Stimulated activated memory B cell treated with anti-CD40 and anti-IgM and Interleukin-4, amounts not matched to agents 10 μg/mL and 1 μg/mL and 100 μg/mL, for 72 hours (primary cell): Measurements from ENCODE around the gene HS6ST2.
A peak's percentile ranks its signal among the peaks of the same experiment; 100 is the strongest.
"Not testable (repeated sequence)": the region's sequence is repeated elsewhere in the genome, so short reads cannot be mapped to it uniquely, and the experiment has no call there.

Source experiments
- ATAC-seq: fragments of 150-1000 bp; cut with Tn5 transposase; 2 replicates; pipeline ENCODE4 v1.10.0; 2021
- H3K27ac Mint-ChIP-seq: one replicate; pipeline ENCODE4 v1.8.0; 2022; ENCODE audit warnings: mild to moderate bottlenecking, mixed read lengths
- H3K27me3 Mint-ChIP-seq: one replicate; pipeline ENCODE4 v1.8.0; 2022; ENCODE audit warnings: mixed read lengths
- H3K36me3 Mint-ChIP-seq: one replicate; pipeline ENCODE4 v1.8.0; 2022; ENCODE audit warnings: mixed read lengths
- H3K4me1 Mint-ChIP-seq: one replicate; pipeline ENCODE4 v1.8.0; 2022; ENCODE audit warnings: mixed read lengths
- H3K4me3 Mint-ChIP-seq: one replicate; pipeline ENCODE4 v1.8.0; 2022; ENCODE audit warnings: mild to moderate bottlenecking, moderate library complexity, mixed read lengths
- H3K9me3 Mint-ChIP-seq: one replicate; pipeline ENCODE4 v1.8.0; 2022; ENCODE audit warnings: mixed read lengths

The HS6ST2 gene

GRCh38 chrX:132958091-132958703 is at the start of gene HS6ST2:
Gene HS6ST2, minus strand, starts transcription at chrX:132958629.
- Mint-ChIP-seq H3K9me3 (no peaks in the 10 kb centered on the region), H3K36me3 (no peaks in the 10 kb centered on the region), H3K27ac (no peak within 1 kb of the TSS), H3K4me1 (peaks cover 7% of the 10 kb centered on the region), H3K27me3 (peaks cover 21% of the 10 kb centered on the region), H3K4me3 (no peak within 1 kb of the TSS)
- ATAC-seq, result no peak

DNA sequence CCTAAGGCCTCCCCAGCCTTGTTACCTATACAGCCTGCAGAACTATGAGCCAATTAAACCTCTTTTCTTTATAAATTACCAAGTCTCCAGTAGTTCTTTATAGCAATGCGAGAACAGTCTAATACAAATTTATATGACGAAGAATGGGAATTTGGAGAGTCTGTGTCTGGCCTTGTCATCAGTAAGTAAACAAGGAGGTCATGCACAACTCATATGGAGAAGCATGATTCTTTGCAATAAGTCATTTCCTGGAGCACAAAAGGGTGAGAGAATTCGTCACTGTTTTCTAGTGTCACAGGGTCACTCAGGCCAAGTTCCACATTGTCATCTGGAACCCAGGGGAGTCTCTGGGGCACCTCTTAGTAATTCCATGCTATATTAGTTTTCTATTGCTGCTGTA is 49.0 kb upstream of the HS6ST2 start:
- H3K9me3 Mint-ChIP-seq, result peaks cover 1% of the 10 kb centered on the region
- no peak overlapping the region for H3K27ac Mint-ChIP-seq
- H3K27me3 Mint-ChIP-seq, result no peaks in the 10 kb centered on the region
- no peak for ATAC-seq
- no peaks in the 10 kb centered on the region for H3K36me3 Mint-ChIP-seq
- no peaks in the 10 kb centered on the region for H3K4me1 Mint-ChIP-seq
- H3K4me3 Mint-ChIP-seq, result no peak overlapping the region

GRCh38 chrX:133005616-133006015 is 47.2 kb upstream of the HS6ST2 start:
- no peak for ATAC-seq
- no peak overlapping the region for H3K4me3 Mint-ChIP-seq
- no peaks in the 10 kb centered on the region for H3K9me3 Mint-ChIP-seq
- no peaks in the 10 kb centered on the region for H3K36me3 Mint-ChIP-seq
- no peak overlapping the region for H3K27ac Mint-ChIP-seq
- no peaks in the 10 kb centered on the region for H3K27me3 Mint-ChIP-seq
- H3K4me1 Mint-ChIP-seq, result no peaks in the 10 kb centered on the region

DNA sequence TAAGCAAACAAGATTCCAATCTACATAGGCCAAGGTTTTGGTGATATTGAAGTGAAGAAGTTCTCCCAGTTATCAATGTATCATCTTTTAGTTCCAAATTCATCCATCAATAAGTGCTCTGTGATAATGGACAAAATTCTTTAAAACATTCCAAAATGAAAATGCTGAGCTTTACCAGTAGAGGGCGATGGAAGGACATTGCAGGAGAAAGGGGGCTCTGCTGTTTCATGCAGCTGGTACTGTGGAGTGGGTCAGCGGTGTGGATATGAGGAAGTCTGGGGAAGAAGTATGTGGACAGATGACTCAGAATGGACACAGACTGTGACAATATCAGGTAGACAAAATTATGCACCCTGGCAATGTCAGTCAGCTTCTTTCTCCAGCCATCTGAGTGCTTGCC is 46.6 kb upstream of the HS6ST2 start:
- H3K4me1 Mint-ChIP-seq, result no peaks in the 10 kb centered on the region
- no peak overlapping the region for H3K4me3 Mint-ChIP-seq
- H3K27ac Mint-ChIP-seq, result no peak overlapping the region
- H3K27me3 Mint-ChIP-seq, result no peaks in the 10 kb centered on the region
- H3K36me3 Mint-ChIP-seq, result no peaks in the 10 kb centered on the region
- ATAC-seq, result no peak
- no peaks in the 10 kb centered on the region for H3K9me3 Mint-ChIP-seq

DNA sequence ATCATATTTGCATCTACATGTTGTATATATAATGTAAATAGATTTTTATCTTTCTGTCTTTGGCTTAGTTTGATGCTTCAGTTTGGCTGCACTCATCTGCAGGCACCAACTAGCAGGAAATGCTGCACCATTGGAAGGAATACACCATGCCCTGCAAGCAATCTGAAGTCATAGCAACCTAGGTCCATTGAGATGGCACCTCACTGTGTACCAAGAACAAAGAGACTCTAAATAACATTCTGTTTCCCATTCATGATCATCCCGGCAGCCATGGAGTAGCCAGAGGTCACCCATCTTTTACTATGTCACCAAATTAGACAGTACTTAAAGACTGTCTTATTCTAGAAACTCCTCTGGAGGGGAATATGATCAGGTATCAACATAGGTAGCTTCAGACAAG is 40.8 kb upstream of the HS6ST2 start:
- Mint-ChIP-seq H3K27me3 (no peaks in the 10 kb centered on the region), H3K36me3 (no peaks in the 10 kb centered on the region), H3K4me1 (no peaks in the 10 kb centered on the region), H3K27ac (no peak overlapping the region), H3K9me3 (no peaks in the 10 kb centered on the region), H3K4me3 (no peak overlapping the region)
- ATAC-seq, result no peak

GRCh38 chrX:132990835-132991234 is 32.4 kb upstream of the HS6ST2 start:
- Mint-ChIP-seq H3K27ac (no peak overlapping the region), H3K27me3 (no peaks in the 10 kb centered on the region), H3K9me3 (no peaks in the 10 kb centered on the region), H3K36me3 (no peaks in the 10 kb centered on the region), H3K4me3 (no peak overlapping the region), H3K4me1 (no peaks in the 10 kb centered on the region)
- no peak for ATAC-seq

DNA sequence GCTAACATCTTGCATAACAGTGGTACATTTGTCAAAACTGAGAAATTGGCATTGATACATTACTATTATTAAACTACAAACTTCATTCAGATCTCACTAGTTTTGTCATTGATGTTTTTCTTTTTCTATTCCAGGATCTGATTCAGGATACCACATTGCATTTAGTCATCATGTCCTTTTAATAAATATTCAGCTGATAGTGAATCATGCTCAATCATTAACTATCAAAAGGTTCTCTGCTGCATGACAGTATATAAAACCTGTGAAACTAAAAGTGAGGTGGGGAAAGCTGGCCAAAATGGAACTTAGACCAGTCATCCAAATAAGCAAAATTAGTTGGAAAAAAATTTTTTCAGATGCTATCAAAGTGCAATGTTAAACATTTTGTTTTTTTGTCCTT is 28.1 kb upstream of the HS6ST2 start:
- H3K4me3 Mint-ChIP-seq, result no peak overlapping the region
- H3K36me3 Mint-ChIP-seq, result no peaks in the 10 kb centered on the region
- no peaks in the 10 kb centered on the region for H3K27me3 Mint-ChIP-seq
- ATAC-seq, result no peak
- no peaks in the 10 kb centered on the region for H3K4me1 Mint-ChIP-seq
- H3K9me3 Mint-ChIP-seq, result no peaks in the 10 kb centered on the region
- no peak overlapping the region for H3K27ac Mint-ChIP-seq

GRCh38 chrX:132984058-132984650 is 25.7 kb upstream of the HS6ST2 start:
- Mint-ChIP-seq H3K4me3 (no peak overlapping the region), H3K36me3 (no peaks in the 10 kb centered on the region), H3K27ac (no peak overlapping the region), H3K4me1 (no peaks in the 10 kb centered on the region), H3K27me3 (no peaks in the 10 kb centered on the region), H3K9me3 (peaks cover 3% of the 10 kb centered on the region)
- no peak for ATAC-seq

GRCh38 chrX:132983496-132983895 is 25.1 kb upstream of the HS6ST2 start:
- no peak for ATAC-seq
- Mint-ChIP-seq H3K36me3 (no peaks in the 10 kb centered on the region), H3K4me3 (no peak overlapping the region), H3K27ac (no peak overlapping the region), H3K9me3 (peaks cover 5% of the 10 kb centered on the region), H3K4me1 (no peaks in the 10 kb centered on the region), H3K27me3 (no peaks in the 10 kb centered on the region)

DNA sequence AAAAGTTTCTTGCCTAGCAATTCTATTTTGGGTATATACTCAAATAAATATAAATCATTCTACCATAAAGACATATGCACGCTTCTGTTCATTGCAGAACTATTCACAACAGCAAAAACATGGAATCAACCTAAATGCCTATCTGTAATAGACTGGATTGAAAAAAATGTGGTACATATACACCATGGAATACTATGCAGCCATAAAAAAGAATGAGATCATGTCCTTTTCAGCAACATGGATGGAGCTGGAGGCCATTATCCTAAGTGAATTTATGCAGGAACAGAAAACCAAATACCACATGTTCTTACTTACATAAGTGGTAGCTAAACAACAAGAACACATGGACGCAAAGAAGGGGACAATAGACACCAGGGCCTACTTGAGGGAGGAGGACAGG is 21.6 kb upstream of the HS6ST2 start:
- H3K4me3 Mint-ChIP-seq, result not testable (repeated sequence)

DNA sequence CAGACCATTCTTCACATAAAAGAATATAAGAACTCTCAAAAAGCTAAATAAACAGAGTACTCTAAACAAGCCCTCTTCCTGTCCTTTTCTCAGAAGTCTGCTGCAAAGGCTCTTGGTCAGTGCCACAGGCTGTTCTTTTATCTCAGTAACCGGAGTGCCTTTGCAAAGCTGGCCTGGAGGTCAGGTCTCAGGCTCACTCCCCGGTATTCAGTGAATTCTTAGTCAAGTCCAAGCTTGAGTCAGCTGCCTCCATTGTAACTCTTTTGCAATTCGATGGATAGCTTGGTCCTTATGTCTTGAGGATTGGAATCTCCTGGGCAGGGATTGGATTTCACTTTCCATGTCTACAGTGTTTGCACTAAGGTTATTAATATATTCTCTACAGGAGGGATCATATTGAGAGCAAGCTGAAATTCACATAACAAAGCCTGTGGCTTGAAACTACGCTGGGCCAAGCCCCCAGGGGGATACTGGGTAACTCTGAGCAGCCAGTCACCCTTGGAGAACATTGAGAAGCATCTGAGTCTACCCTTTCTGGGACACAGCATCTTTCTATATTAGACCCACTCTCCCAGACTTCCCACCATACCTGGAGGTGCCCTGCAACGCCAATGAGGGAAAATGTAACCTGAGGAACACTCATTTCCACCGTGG is 10.0 kb upstream of the HS6ST2 start:
- Mint-ChIP-seq H3K36me3 (no peaks in the 10 kb centered on the region), H3K4me1 (no peaks in the 10 kb centered on the region), H3K27me3 (no peaks in the 10 kb centered on the region), H3K27ac (no peak overlapping the region), H3K4me3 (no peak overlapping the region), H3K9me3 (no peaks in the 10 kb centered on the region)
- no peak for ATAC-seq

More for the DNA sequence above, 21.6 kb upstream of the HS6ST2 start:
- not testable (repeated sequence) for ATAC-seq, H3K9me3 Mint-ChIP-seq, H3K36me3 Mint-ChIP-seq, H3K27me3 Mint-ChIP-seq, H3K27ac Mint-ChIP-seq, H3K4me1 Mint-ChIP-seq

DNA sequence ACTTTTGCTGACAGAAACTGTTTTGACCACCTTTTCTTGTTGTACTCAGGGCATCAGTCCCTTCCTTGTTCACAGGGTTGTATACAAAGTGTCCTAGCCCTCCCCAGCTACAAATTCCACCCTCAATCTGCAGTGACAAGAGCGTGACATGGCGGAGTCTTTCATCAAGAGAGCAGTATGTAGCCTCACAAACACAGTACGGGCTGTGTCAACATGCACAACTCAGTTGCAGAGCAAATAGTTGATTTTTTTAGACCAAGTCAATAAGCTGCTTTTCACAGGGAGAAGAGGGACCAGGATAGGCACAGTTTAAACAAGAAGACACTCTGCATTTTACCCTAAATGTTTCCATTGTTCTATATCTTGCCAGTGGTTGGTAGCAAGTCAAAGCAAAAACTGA is 8.6 kb upstream of the HS6ST2 start:
- H3K9me3 Mint-ChIP-seq, result no peaks in the 10 kb centered on the region
- no peak overlapping the region for H3K27ac Mint-ChIP-seq
- no peak overlapping the region for H3K4me3 Mint-ChIP-seq
- H3K4me1 Mint-ChIP-seq, result no peaks in the 10 kb centered on the region
- H3K36me3 Mint-ChIP-seq, result no peaks in the 10 kb centered on the region
- ATAC-seq, result no peak
- no peaks in the 10 kb centered on the region for H3K27me3 Mint-ChIP-seq

DNA sequence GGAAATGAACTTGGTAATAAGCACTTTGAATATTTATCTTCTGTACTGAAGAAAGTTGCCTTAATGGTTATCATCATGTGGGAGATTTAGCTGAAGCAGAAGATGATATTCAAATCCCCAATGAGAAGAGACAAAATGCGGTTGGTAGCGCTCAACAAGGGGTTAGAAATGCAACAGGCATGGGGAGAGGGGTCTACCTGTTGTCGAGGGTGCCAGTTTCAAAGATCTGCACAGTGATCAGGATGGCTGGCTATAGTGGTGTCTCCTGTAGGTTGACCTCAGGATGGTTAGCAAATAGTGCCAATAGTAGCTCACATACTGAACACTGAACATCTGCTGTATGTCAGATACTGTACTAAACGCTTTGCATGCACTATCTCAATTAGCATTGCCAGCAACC is 7.0 kb upstream of the HS6ST2 start:
- Mint-ChIP-seq H3K36me3 (no peaks in the 10 kb centered on the region), H3K9me3 (no peaks in the 10 kb centered on the region), H3K4me1 (no peaks in the 10 kb centered on the region), H3K4me3 (no peak overlapping the region), H3K27ac (no peak overlapping the region), H3K27me3 (no peaks in the 10 kb centered on the region)
- no peak for ATAC-seq

GRCh38 chrX:132961511-132961910 is 3.1 kb upstream of the HS6ST2 start:
- Mint-ChIP-seq H3K4me1 (no peaks in the 10 kb centered on the region), H3K4me3 (no peak overlapping the region), H3K9me3 (no peaks in the 10 kb centered on the region), H3K36me3 (no peaks in the 10 kb centered on the region), H3K27ac (no peak overlapping the region), H3K27me3 (peaks cover under 1% of the 10 kb centered on the region)
- ATAC-seq, result no peak

- no peak overlapping the region for H3K27ac Mint-ChIP-seq
- H3K27me3 Mint-ChIP-seq, result peaks cover 21% of the 10 kb centered on the region
- H3K4me3 Mint-ChIP-seq, result peak overlapping the region; percentile 21
- no peaks in the 10 kb centered on the region for H3K9me3 Mint-ChIP-seq
- H3K4me1 Mint-ChIP-seq, result peaks cover 7% of the 10 kb centered on the region
- H3K36me3 Mint-ChIP-seq, result no peaks in the 10 kb centered on the region
- ATAC-seq, result no peak
These were observed 978 bp downstream of the HS6ST2 start for GRCh38 chrX:132957211-132958090.
